Motor neuron (in vitro differentiated cells): ENCODE data around the gene SLC8A1. TPM values are rescaled to one million over a fixed set of nuclear protein-coding genes. Genes with fewer than 3 reads are reported as not detected.

Experiments
- ATAC-seq, 8 experiments: fragments of 200-7000 bp; cut with Tn5 transposase; replicated peaks in 6 of 8; 2 replicates each; pipeline ENCODE4 v1.8.0; 2021; ENCODE audit warnings: mild to moderate bottlenecking in 8 of 8, moderate library complexity in 8 of 8
- H3K27ac ChIP-seq, 2 donors: fragments of 250-450 bp; sonication (Bioruptor Pico); 2 replicates each; pipeline ENCODE4 v1.9.0; 2021; ENCODE audit warnings: antibody characterized with exemption in 2 of 2, mild to moderate bottlenecking in 2 of 2, moderate library complexity in 1 of 2
- H3K4me1 ChIP-seq, 2 donors: fragments of 250-450 bp; sonication (Bioruptor Pico); replicated peaks in 1 of 2; 2 replicates each; pipeline ENCODE4 v1.6.1; 2021; ENCODE audit warnings: antibody characterized with exemption in 2 of 2, mild to moderate bottlenecking in 2 of 2, moderate library complexity in 1 of 2
- H3K4me3 ChIP-seq, 5 donors: fragments of 250-450 bp; sonication (Bioruptor Pico); 2 replicates each; pipeline ENCODE4 v1.9.0; 2021; ENCODE audit warnings: antibody characterized with exemption in 5 of 5, mild to moderate bottlenecking in 5 of 5, moderate library complexity in 4 of 5
- WGBS, 10 experiments: fragments of 450-650 bp; shearing (Covaris generic); methylation state at CpG; one replicate each; pipeline ENCODE4 v1.0.0; 2022; 5-methylcytosine and 5-hydroxymethylcytosine counted together
- in situ Hi-C, 9 experiments: fragments of 400-800 bp; cut with MboI; loops; one replicate each; pipeline ENCODE4 v1.15.0; 2021; ENCODE audit warnings: low sequenced_read_pairs in 9 of 9, low pct_unique_long_range_greater_than_20kb in 2 of 9; ENCODE audit not compliant: unreplicated experiment in 9 of 9
- total RNA-seq, 8 experiments: library from RNA; unstranded; fragments of 300-600 nt; gene quantifications; 2 replicates each; pipeline versions ENCODE4 v1.2.3 to v1.2.4, GENCODE V29; 2022

Gene SLC8A1
- total RNA-seq, 8 experiments from 2014 or later, result 0.27 to 55.1 (median 24.5) TPM

DNA sequence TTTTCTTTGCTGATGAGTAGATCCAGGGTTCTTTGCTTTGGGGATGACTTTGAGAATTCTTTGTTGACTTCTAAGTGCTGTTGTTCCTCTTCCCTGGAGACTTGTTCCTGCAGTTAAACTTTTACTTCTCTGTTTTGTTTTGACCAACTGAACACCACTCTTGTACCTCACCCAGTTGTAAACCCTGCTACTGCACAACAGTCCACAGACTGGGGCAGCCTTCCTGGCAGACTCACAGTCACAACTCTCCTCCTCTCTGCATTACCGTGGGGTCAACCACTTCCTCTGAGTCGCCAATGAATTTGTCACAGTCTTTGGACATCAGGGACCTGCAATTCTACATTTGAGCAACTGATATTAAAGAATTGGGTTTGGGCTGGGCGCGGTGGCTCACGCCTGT, 3.8 kb upstream of the SLC8A1 start:
- in situ Hi-C loops, result no loop called here
- H3K4me3 ChIP-seq, result no peak overlapping the region
- ATAC-seq, result no peak
- H3K27ac ChIP-seq, result no peak overlapping the region
- 20 to 100% (median 58%) methylated on average over 1 to 4 of the region's 5 CpGs; no CpG with 5 or more reads in 4 of the 10 experiments for WGBS, 10 experiments
- H3K4me1 ChIP-seq, result peaks cover 7 to 36% of the 10 kb centered on the region in 2 donors

GRCh38 chr2:40454321-40454720, 2.4 kb upstream of the SLC8A1 start:
- no peak for ATAC-seq
- 0 to 100% (median 80%) methylated on average over 1 to 3 of the region's 3 CpGs for WGBS, 10 experiments
- Histone ChIP-seq H3K4me1 (peaks cover 17 to 24% of the 10 kb centered on the region in 2 donors), H3K4me3 (no peak overlapping the region), H3K27ac (no peak overlapping the region)
- in situ Hi-C loops, result no loop called here

- WGBS, 10 experiments, result 20 to 100% (median 72%) methylated on average over 1 to 8 of the region's 8 CpGs; no CpG with 5 or more reads in 1 of the 10 experiments
- peak overlapping the region; percentile 43 to 88 (median 59) for H3K4me3 ChIP-seq
- H3K27ac ChIP-seq, result peak overlapping the region in 1 of 2 donors; percentile 49
- ATAC-seq, result peak in 1 of 8 experiments; percentile 5
- in situ Hi-C loops, result no loop called here
- H3K4me1 ChIP-seq, result peaks cover 12 to 15% of the 10 kb centered on the region in 2 donors
These were observed 896 bp upstream of the SLC8A1 start for GRCh38 chr2:40452786-40453185.

GRCh38 chr2:40450796-40451430, 977 bp downstream of the SLC8A1 start:
- 7 to 24% (median 18%) methylated on average over 2 to 6 of the region's 18 CpGs; no CpG with 5 or more reads in 6 of the 10 experiments for WGBS, 10 experiments
- Histone ChIP-seq H3K4me3 (peak overlapping the region; percentile 43 to 88 (median 59)), H3K4me1 (peaks cover 8 to 12% of the 10 kb centered on the region in 2 donors), H3K27ac (peak overlapping the region; percentile 49 to 51)
- in situ Hi-C loops, result no loop called here
- peak; percentile 42 to 68 (median 57) for ATAC-seq

DNA sequence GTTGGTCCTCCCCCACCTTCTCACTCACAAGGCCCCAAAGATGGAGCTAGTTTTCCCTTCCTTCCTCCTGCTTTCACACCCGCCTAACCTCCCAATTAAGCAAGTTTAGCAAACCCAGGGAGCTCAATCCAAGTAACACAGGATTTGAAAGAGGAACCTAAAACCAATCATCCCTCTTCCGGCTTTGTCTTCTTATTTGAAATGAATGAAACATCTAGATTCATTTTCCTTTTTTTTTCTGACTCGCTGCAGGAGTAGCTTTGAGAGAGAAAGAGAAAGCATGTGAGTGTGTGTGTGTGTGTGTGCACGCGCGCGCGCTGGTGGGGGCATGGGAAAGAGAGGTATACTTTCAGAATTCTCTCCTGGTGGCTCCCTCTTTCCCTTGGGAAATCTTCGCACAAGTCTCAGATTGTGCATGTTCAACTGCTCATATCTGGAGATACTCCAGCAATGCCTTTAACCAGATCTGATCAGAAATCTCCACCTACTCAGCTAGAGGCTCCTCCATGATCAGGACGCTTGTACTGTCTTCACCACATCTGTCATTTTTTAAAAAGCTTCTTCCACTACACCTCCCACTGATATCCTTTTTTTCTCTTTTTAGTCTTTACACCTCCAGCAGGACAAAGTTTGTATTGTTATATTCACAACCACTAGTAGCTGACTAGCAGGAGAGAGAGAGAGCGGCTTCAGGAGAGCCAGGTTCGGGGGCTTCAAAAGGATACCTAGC, 1.7 kb downstream of the SLC8A1 start:
- H3K27ac ChIP-seq, result peak overlapping the region in 1 of 2 donors; percentile 49
- H3K4me1 ChIP-seq, result peaks cover 8 to 12% of the 10 kb centered on the region in 2 donors
- in situ Hi-C loops, result no loop called here
- H3K4me3 ChIP-seq, result peak overlapping the region; percentile 43 to 88 (median 59)
- peak in 7 of 8 experiments; percentile 1 to 17 (median 8) for ATAC-seq
- WGBS, 10 experiments, result 0 to 64% (median 47%) methylated on average over 1 to 9 of the region's 12 CpGs; no CpG with 5 or more reads in 2 of the 10 experiments

DNA sequence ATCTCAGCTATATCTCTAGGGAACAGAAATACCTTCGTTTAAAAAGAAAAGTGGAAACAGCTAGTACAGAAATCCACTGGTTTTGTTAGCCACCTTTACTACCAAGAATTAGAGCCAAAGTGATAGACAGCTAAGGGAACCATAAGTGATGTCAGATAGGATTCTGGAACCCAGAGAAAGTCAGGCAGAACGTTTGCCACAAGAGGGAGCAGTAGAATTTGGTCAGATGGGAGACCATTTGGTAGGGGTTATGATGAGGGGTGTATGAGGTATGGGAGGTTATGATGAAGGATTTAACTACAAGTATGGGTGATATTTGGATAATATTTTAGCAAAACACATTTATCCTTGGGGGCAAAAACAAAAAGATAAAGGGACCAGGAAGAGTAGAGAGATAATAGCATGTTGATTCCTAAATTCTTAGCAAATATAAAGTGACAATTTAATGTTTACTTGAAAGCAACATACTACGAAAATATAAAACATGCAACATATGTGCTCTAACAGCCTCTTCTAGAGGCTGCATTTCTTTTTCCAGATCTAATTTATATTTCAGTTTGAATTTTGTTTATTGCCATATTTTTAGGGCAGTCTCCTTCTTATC, 3.3 kb downstream of the SLC8A1 start:
- Histone ChIP-seq H3K27ac (no peak overlapping the region), H3K4me3 (peak overlapping the region in 4 of 5 donors; percentile 43 to 88 (median 60)), H3K4me1 (peaks cover 8 to 12% of the 10 kb centered on the region in 2 donors)
- 23 to 100% (median 39%) methylated on average over 1 to 3 of the region's 3 CpGs; no CpG with 5 or more reads in 2 of the 10 experiments for WGBS, 10 experiments
- in situ Hi-C loops, result no loop called here
- peak in 1 of 8 experiments; percentile 9 for ATAC-seq

- ATAC-seq, result no peak
- Histone ChIP-seq H3K4me3 (no peak overlapping the region), H3K27ac (no peak overlapping the region), H3K4me1 (peaks cover 4 to 8% of the 10 kb centered on the region in 2 donors)
- in situ Hi-C loops, result no loop called here
These were observed 6.4 kb downstream of the SLC8A1 start for GRCh38 chr2:40445467-40445866.

DNA sequence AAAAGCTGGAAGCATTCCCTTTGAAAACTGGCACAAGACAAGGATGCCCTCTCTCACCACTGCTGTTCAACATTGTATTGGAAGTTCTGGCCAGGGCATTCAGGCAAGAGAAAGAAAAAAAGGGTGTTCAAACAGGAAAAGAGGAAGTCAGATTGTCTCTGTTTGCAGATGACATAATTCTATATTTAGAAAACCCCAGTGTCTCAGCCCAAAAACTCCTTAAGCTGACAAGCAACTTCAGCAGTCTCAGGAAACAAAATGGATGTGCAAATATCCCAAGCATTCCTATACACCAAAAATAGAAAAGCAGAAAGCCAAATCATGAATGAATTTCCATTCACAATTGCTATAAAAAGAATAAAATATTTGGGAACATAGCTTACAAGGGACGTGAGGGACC, 11.1 kb downstream of the SLC8A1 start:
- in situ Hi-C loops, result no loop called here
- Histone ChIP-seq H3K4me3 (no peak overlapping the region), H3K4me1 (no peaks in the 10 kb centered on the region), H3K27ac (no peak overlapping the region)
- no peak for ATAC-seq
- 0 to 100% (median 86%) methylated on average over 1 of the region's 1 CpG; no CpG with 5 or more reads in 1 of the 10 experiments for WGBS, 10 experiments

DNA sequence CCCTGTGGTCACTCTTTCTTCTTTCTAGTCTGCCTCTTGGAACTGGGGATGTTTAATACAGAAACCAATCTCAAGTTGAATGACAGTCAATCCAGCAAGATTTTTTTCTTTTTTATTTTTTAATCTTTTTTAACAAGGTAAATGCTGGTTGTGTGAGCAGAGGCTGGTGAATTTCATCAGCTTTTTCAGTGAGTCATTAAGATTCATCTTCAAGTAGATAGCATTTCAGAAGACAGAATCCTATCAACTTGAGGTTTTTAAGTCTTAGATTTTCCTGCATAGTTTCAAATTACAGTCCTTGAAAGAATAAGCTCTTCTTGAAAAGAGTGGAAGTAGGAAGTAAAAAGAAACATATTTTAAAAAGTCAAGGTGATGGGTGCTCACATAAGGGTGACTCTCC, 12.4 kb downstream of the SLC8A1 start:
- H3K4me1 ChIP-seq, result no peaks in the 10 kb centered on the region
- ATAC-seq, result no peak
- in situ Hi-C loops, result no loop called here
- no peak overlapping the region for H3K4me3 ChIP-seq
- H3K27ac ChIP-seq, result no peak overlapping the region

GRCh38 chr2:40436093-40436475, 15.8 kb downstream of the SLC8A1 start:
- Histone ChIP-seq H3K4me1 (peaks cover 3 to 5% of the 10 kb centered on the region in 2 donors), H3K27ac (no peak overlapping the region), H3K4me3 (no peak overlapping the region)
- no peak for ATAC-seq
- in situ Hi-C loops, result no loop called here
- 40 to 100% (median 80%) methylated on average over 1 of the region's 1 CpG; no CpG with 5 or more reads in 5 of the 10 experiments for WGBS, 10 experiments

DNA sequence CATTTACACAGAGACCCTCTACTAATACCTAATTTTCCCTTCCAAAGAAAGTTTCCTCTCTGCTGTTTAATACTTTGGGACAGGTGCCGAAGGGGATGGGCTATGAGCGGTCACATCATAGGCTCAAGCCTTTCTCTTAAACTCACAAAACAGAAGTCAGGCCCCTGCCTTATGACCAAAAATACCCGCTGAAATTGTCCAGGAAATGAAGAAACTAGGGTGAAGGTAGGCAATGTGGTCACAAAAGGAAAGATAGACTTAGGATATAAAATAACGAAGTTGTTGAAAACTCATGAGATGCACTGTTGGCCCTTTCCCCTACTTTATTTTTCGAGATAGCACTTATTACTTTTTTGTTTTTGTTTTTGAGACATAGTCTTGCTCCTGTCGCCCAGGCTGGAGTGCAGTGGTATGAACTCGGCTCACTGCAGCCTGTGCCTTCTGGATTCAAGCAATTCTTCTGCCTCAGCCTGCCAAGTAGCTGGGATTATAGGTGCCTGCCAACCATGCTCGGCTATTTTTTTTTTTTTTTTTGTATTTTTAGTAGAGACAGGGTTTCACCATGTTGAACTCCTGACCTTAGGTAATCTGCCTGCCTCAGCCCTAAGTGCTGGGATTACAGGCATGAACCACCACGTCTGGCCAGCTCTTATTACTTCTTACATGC, 16.3 kb downstream of the SLC8A1 start:
- ATAC-seq, result no peak
- Histone ChIP-seq H3K4me1 (peaks cover 3 to 5% of the 10 kb centered on the region in 2 donors), H3K27ac (no peak overlapping the region), H3K4me3 (no peak overlapping the region)
- in situ Hi-C loops, result no loop called here
- 27 to 95% (median 82%) methylated on average over 2 to 9 of the region's 9 CpGs for WGBS, 10 experiments

GRCh38 chr2:40434731-40435271, 17.1 kb downstream of the SLC8A1 start:
- in situ Hi-C loops, result no loop called here
- peaks cover 3 to 5% of the 10 kb centered on the region in 2 donors for H3K4me1 ChIP-seq
- peak in 2 of 8 experiments; percentile 47 to 76 for ATAC-seq
- no peak overlapping the region for H3K27ac ChIP-seq
- WGBS, 10 experiments, result 0 to 100% (median 51%) methylated on average over 1 to 3 of the region's 3 CpGs; no CpG with 5 or more reads in 2 of the 10 experiments
- H3K4me3 ChIP-seq, result no peak overlapping the region
